H1 (cell line): ENCODE measurements around the gene REEP2. TPM values are rescaled to one million over a fixed set of nuclear protein-coding genes. Genes with fewer than 3 reads are reported as not detected.

ENCODE experiments used
- KDM1A ChIP-seq: fragments of 200-600, 300-600 bp; sonication (generic); IDR thresholded peaks from 2 replicates; pipeline ENCODE4 v1.7.1; 2016; ENCODE audit warnings: mild to moderate bottlenecking, low read length, borderline replicate concordance
- NANOG ChIP-seq: IDR thresholded peaks from 2 replicates; pipeline ENCODE4 v1.6.1; 2011; ENCODE audit warnings: low read length, low read depth, mild to moderate bottlenecking, inconsistent platforms; ENCODE audit not compliant: insufficient read depth, poor library complexity, severe bottlenecking
- RNF2 ChIP-seq: fragments of 200-900, 300-1000 bp; sonication (generic); IDR thresholded peaks from 2 replicates; pipeline ENCODE4 v1.7.1; 2016; ENCODE audit warnings: borderline replicate concordance, low read depth, mild to moderate bottlenecking, antibody characterized with exemption, low read length; ENCODE audit not compliant: poor library complexity, severe bottlenecking; ENCODE audit errors: missing control alignments
- SIN3A ChIP-seq, 2 experiments: IDR thresholded peaks in 1 of 2; conservative IDR thresholded peaks in 1 of 2; 2 replicates each; pipeline ENCODE4 v1.6.1; 2011 to 2012; ENCODE audit warnings: low read length in 2 of 2, improper control_type of control experiment in 1 of 2, low read depth in 1 of 2, mild to moderate bottlenecking in 1 of 2
- ZNF274 ChIP-seq: IDR thresholded peaks from 2 replicates; pipeline ENCODE4 v1.7.0; 2012; ENCODE audit warnings: low read length, borderline replicate concordance; ENCODE audit errors: extremely low read depth
- polyA plus RNA-seq, 7 experiments: library from polyadenylated mRNA; depleted of rRNA in 3 of 7; stranded (reverse) in 5 of 7; unstranded in 2 of 7; fragments of >200 nt in 5 of 7; fragments of 200-250 nt in 2 of 7; gene quantifications; 1 replicate in 5 of 7; 2 replicates in 1 of 7; 4 replicates in 1 of 7; pipeline versions ENCODE4 v1.2.1 to v1.2.3, GENCODE V29; 2011 to 2013; ENCODE audit warnings: missing spikeins in 2 of 7, mixed read lengths in 2 of 7
- total RNA-seq: library from RNA; stranded (reverse); fragmentation: NEBNext Ultra II Directional; extraction: Animal tissue kit (Norgen Biotek cat#: 25700); gene quantifications from 2 replicates; pipeline ENCODE4 v1.2.1, GENCODE V29; 2021
- TF ChIP-seq, protein P1 (sequence below): IDR thresholded peaks from 2 replicates; pipeline ENCODE4 v1.6.1; 2012; ENCODE audit warnings: inconsistent platforms
- TF ChIP-seq, protein P2 (sequence below): fragments of 300-600 bp; sonication (generic); IDR thresholded peaks from 2 replicates; pipeline ENCODE4 v1.7.1; 2012; ENCODE audit warnings: low read length, moderate library complexity, mild to moderate bottlenecking, inconsistent platforms; ENCODE audit not compliant: insufficient replicate concordance

Gene REEP2
- total and polyA plus RNA-seq, 2 of the 8 experiments (the other 6 are each of a cell fraction or from before 2014, with no cell fraction given) = 26.5 to 40.2 TPM

DNA sequence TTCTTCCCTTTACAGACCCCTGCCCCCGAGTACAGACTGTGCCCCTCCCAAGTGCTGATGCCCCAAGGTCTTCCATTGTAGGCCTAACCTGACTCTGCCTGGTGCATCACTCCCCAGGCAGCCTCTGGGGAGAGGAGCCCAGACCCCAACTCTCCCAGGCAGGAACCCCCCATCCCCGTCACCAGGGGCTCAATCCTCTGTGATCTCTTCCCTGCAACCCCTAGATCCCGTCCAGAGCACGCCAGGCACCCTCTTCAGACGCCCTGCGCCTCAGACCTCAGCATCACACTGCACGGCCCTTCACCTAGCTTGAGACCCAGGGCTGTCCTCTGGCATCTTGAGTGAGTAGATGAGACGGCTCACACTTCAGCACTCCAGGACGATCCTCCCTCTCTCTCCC lies 20.0 kb downstream of the REEP2 start (continued):
- no peak for TF ChIP-seq RNF2
- TF ChIP-seq ZNF274 = no peak
- TF ChIP-seq NANOG = no peak
- no peak for TF ChIP-seq SIN3A (conservative IDR thresholded peaks at IDR 0.05 in 1 of 2, IDR thresholded peaks at IDR 0.05 in 1 of 2; ENCODE audit: low read depth in 1 of 2, low read length in 2 of 2)
- no peak for TF ChIP-seq KDM1A
- TF ChIP-seq, protein P1, sequence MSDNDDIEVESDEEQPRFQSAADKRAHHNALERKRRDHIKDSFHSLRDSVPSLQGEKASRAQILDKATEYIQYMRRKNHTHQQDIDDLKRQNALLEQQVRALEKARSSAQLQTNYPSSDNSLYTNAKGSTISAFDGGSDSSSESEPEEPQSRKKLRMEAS = no peak
- TF ChIP-seq, protein P2, sequence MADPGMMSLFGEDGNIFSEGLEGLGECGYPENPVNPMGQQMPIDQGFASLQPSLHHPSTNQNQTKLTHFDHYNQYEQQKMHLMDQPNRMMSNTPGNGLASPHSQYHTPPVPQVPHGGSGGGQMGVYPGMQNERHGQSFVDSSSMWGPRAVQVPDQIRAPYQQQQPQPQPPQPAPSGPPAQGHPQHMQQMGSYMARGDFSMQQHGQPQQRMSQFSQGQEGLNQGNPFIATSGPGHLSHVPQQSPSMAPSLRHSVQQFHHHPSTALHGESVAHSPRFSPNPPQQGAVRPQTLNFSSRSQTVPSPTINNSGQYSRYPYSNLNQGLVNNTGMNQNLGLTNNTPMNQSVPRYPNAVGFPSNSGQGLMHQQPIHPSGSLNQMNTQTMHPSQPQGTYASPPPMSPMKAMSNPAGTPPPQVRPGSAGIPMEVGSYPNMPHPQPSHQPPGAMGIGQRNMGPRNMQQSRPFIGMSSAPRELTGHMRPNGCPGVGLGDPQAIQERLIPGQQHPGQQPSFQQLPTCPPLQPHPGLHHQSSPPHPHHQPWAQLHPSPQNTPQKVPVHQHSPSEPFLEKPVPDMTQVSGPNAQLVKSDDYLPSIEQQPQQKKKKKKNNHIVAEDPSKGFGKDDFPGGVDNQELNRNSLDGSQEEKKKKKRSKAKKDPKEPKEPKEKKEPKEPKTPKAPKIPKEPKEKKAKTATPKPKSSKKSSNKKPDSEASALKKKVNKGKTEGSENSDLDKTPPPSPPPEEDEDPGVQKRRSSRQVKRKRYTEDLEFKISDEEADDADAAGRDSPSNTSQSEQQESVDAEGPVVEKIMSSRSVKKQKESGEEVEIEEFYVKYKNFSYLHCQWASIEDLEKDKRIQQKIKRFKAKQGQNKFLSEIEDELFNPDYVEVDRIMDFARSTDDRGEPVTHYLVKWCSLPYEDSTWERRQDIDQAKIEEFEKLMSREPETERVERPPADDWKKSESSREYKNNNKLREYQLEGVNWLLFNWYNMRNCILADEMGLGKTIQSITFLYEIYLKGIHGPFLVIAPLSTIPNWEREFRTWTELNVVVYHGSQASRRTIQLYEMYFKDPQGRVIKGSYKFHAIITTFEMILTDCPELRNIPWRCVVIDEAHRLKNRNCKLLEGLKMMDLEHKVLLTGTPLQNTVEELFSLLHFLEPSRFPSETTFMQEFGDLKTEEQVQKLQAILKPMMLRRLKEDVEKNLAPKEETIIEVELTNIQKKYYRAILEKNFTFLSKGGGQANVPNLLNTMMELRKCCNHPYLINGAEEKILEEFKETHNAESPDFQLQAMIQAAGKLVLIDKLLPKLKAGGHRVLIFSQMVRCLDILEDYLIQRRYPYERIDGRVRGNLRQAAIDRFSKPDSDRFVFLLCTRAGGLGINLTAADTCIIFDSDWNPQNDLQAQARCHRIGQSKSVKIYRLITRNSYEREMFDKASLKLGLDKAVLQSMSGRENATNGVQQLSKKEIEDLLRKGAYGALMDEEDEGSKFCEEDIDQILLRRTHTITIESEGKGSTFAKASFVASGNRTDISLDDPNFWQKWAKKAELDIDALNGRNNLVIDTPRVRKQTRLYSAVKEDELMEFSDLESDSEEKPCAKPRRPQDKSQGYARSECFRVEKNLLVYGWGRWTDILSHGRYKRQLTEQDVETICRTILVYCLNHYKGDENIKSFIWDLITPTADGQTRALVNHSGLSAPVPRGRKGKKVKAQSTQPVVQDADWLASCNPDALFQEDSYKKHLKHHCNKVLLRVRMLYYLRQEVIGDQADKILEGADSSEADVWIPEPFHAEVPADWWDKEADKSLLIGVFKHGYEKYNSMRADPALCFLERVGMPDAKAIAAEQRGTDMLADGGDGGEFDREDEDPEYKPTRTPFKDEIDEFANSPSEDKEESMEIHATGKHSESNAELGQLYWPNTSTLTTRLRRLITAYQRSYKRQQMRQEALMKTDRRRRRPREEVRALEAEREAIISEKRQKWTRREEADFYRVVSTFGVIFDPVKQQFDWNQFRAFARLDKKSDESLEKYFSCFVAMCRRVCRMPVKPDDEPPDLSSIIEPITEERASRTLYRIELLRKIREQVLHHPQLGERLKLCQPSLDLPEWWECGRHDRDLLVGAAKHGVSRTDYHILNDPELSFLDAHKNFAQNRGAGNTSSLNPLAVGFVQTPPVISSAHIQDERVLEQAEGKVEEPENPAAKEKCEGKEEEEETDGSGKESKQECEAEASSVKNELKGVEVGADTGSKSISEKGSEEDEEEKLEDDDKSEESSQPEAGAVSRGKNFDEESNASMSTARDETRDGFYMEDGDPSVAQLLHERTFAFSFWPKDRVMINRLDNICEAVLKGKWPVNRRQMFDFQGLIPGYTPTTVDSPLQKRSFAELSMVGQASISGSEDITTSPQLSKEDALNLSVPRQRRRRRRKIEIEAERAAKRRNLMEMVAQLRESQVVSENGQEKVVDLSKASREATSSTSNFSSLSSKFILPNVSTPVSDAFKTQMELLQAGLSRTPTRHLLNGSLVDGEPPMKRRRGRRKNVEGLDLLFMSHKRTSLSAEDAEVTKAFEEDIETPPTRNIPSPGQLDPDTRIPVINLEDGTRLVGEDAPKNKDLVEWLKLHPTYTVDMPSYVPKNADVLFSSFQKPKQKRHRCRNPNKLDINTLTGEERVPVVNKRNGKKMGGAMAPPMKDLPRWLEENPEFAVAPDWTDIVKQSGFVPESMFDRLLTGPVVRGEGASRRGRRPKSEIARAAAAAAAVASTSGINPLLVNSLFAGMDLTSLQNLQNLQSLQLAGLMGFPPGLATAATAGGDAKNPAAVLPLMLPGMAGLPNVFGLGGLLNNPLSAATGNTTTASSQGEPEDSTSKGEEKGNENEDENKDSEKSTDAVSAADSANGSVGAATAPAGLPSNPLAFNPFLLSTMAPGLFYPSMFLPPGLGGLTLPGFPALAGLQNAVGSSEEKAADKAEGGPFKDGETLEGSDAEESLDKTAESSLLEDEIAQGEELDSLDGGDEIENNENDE = no peak
